ENCODE data around the gene HOXC13. TPM values are rescaled to one million over a fixed set of nuclear protein-coding genes. Genes with fewer than 3 reads are reported as not detected.

Gene HOXC13
- total and polyA plus RNA-seq, 2 of the 13 experiments (the other 11 are each of a cell fraction or from before 2014, with no cell fraction given), result 0.07 TPM; not detected in 1

GRCh38 chr12:53984901-53985691 lies 46.5 kb downstream of the HOXC13 start, which contains the start of gene HOXC10:
Gene HOXC10 (plus strand): TSS chr12:53985146. CDS start chr12:53985260, 114 bp downstream.
- ChIA-PET CTCF (ENCODE audit: low intra/inter-chr PET ratio, low total read pairs) (interaction anchor here (0.9 to 2.3 kb wide), 3 partner anchors 216 to 232 kb away, joined by 3 to 12 read pairs (median 8); no protein-coding TSS in a partner anchor), POLR2A (no interaction called here)
- peak; percentile 48 for ATAC-seq
- Histone ChIP-seq H3K4me1 (ENCODE audit: insufficient read depth, low read length) (peaks cover 35% of the 10 kb centered on the region), H2AFZ (ENCODE audit: low read length) (no peak within 1 kb of the TSS), H3K27ac (ENCODE audit: extremely low read length, insufficient read depth, low read length) (no peak within 1 kb of the TSS), H3K36me3 (replicated peaks in 1 of 2; ENCODE audit: control insufficient read depth in 1 of 2, insufficient read depth in 2 of 2, low read length in 2 of 2) (no peaks in the 10 kb centered on the region), H3K27me3 (ENCODE audit: control insufficient read depth in 1 of 2, insufficient read depth in 2 of 2, low read length in 2 of 2) (peaks cover 6 to 42% of the 10 kb centered on the region in 2 experiments; a peak in 4 of 5 replicates), H3K4me3 (replicated peaks in 1 of 3; ENCODE audit: insufficient read depth in 1 of 3, low read depth in 2 of 3, low read length in 3 of 3) (no peak within 1 kb of the TSS), H4K20me1 (ENCODE audit: insufficient read depth, low read length) (no peaks in the 10 kb centered on the region), H3K79me2 (ENCODE audit: insufficient read depth, low read length) (no peaks in the 10 kb centered on the region), H3K9me3 (ENCODE audit: low read length) (no peaks in the 10 kb centered on the region), H3K9ac (ENCODE audit: insufficient read depth, low read depth, low read length) (no peak within 1 kb of the TSS), H3K4me2 (ENCODE audit: low read depth, low read length) (no peak within 1 kb of the TSS)
- in situ Hi-C loops (cut with HindIII; ENCODE audit: extremely low pct_ligation_motif_present, low pct_unique_long_range_greater_than_20kb), result no loop called here
- intact Hi-C loops (cut with micrococcal nuclease; ENCODE audit: unreplicated experiment), result no loop called here
- no peak for FAIRE-seq
- peak; percentile 53 for DNase-seq (ENCODE audit: low spot score)
- no TSS peak for BruUV-seq (replicated peaks)
- WGBS (ENCODE audit: low lambda C conversion rate), result 61% methylated on average over 45 of the region's 55 CpGs
- no peak for TF ChIP-seq AHDC1 (CRISPR knock-in tag; IDR thresholded peaks at IDR 0.05; ENCODE audit: borderline replicate concordance)
- TF ChIP-seq MED13 (CRISPR knock-in tag; IDR thresholded peaks at IDR 0.05), result no peak
- TF ChIP-seq ZNF597 (CRISPR knock-in tag; IDR thresholded peaks at IDR 0.05), result no peak
- no peak for TF ChIP-seq PTBP1 (IDR thresholded peaks at IDR 0.05; ENCODE audit: low read depth, low read length, poor library complexity, severe bottlenecking)
- no peak for TF ChIP-seq ZBTB44 (CRISPR knock-in tag; IDR thresholded peaks at IDR 0.05)
- TF ChIP-seq SETDB1 (CRISPR knock-in tag; IDR thresholded peaks at IDR 0.05; ENCODE audit: borderline replicate concordance), result no peak
- no peak for TF ChIP-seq PLRG1 (conservative IDR thresholded peaks at IDR 0.05)
- TF ChIP-seq ZNF580 (CRISPR knock-in tag; IDR thresholded peaks at IDR 0.05; ENCODE audit: borderline replicate concordance, low read depth), result no peak
- no peak for TF ChIP-seq YEATS2 (CRISPR knock-in tag; IDR thresholded peaks at IDR 0.05; ENCODE audit: borderline replicate concordance)
- TF ChIP-seq HNRNPLL (IDR thresholded peaks at IDR 0.05; ENCODE audit: low read depth, low read length, poor library complexity, severe bottlenecking), result peak; percentile 2
- TF ChIP-seq PCBP1 (IDR thresholded peaks at IDR 0.05; ENCODE audit: borderline replicate concordance, low read depth, low read length), result 0 out of 2 replicates have a peak, but pooled peaks have one; percentile 39
- TF ChIP-seq NR2C2 (CRISPR knock-in tag; IDR thresholded peaks at IDR 0.05; ENCODE audit: borderline replicate concordance), result peak; percentile 74; the same call in 1 of the 2 replicates
- TF ChIP-seq RFX3 (CRISPR knock-in tag; IDR thresholded peaks at IDR 0.05), result no peak
- TF ChIP-seq ZFP1 (CRISPR knock-in tag; IDR thresholded peaks at IDR 0.05), result no peak

All from HepG2 (cell line).